ENCODE measurements around the gene ACAT1. TPM values are rescaled to one million over a fixed set of nuclear protein-coding genes. Genes with fewer than 3 reads are reported as not detected.
"Not testable (repeated sequence)": the region's sequence is repeated elsewhere in the genome, so short reads cannot be mapped to it uniquely, and the experiment has no call there.

ACAT1 gene
- total RNA-seq, 1 donor: 96.6 TPM

GRCh38 chr11:108147150-108147549 is 25.8 kb downstream of the ACAT1 start:
- Histone ChIP-seq H3K4me1 (ENCODE audit: insufficient read depth, low read length) (no peaks in the 10 kb centered on the region), H3K79me2 (ENCODE audit: insufficient read depth, low read length) (no peaks in the 10 kb centered on the region), H3K27me3 (ENCODE audit: insufficient read depth, low read length) (no peaks in the 10 kb centered on the region), H3K36me3 (ENCODE audit: insufficient read depth, low read length) (peaks cover 61% of the 10 kb centered on the region), H2AFZ (ENCODE audit: low read length) (no peak overlapping the region), H4K20me1 (ENCODE audit: insufficient read depth, low read length) (no peaks in the 10 kb centered on the region), H3K4me3 (ENCODE audit: insufficient read depth, low read length) (no peak overlapping the region), H3K4me2 (ENCODE audit: insufficient read depth, low read length) (no peak overlapping the region), H3K27ac (ENCODE audit: low read depth, low read length) (no peak overlapping the region), H3K9me3 (ENCODE audit: low read depth, low read length) (no peaks in the 10 kb centered on the region)
- DNase-seq (ENCODE audit: insufficient read length, low spot score, missing footprints): no peak
- TF ChIP-seq, protein P1, sequence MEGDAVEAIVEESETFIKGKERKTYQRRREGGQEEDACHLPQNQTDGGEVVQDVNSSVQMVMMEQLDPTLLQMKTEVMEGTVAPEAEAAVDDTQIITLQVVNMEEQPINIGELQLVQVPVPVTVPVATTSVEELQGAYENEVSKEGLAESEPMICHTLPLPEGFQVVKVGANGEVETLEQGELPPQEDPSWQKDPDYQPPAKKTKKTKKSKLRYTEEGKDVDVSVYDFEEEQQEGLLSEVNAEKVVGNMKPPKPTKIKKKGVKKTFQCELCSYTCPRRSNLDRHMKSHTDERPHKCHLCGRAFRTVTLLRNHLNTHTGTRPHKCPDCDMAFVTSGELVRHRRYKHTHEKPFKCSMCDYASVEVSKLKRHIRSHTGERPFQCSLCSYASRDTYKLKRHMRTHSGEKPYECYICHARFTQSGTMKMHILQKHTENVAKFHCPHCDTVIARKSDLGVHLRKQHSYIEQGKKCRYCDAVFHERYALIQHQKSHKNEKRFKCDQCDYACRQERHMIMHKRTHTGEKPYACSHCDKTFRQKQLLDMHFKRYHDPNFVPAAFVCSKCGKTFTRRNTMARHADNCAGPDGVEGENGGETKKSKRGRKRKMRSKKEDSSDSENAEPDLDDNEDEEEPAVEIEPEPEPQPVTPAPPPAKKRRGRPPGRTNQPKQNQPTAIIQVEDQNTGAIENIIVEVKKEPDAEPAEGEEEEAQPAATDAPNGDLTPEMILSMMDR (IDR thresholded peaks at IDR 0.05; ENCODE audit: extremely low read depth, low read depth, low read length): no peak

DNA sequence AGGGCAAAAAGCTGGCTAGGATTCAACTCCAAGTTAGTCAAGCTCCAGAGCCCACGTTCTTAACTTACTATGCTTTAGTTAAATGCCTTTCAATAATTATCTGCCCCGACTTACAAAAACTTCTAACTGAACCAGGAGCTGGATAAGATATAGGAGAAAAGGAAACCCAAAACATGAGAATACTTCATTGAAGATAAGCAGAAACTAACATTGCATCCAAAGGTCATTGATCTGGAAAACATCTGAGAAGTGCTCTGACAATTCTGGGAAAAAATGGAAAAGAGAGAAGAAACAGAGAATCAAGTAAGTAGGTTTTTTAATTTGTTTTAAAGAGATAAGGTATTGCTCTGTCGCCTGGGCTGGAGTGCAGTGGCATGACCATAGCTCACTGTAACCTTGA is 27.2 kb downstream of the ACAT1 start:
- no peaks in the 10 kb centered on the region for H3K9me3 ChIP-seq (ENCODE audit: low read depth, low read length)
- DNase-seq (ENCODE audit: insufficient read length, low spot score, missing footprints): no peak
- H3K4me2 ChIP-seq (ENCODE audit: insufficient read depth, low read length): no peak overlapping the region
- no peak overlapping the region for H3K4me3 ChIP-seq (ENCODE audit: insufficient read depth, low read length)
- no peaks in the 10 kb centered on the region for H3K27me3 ChIP-seq (ENCODE audit: insufficient read depth, low read length)
- no peak overlapping the region for H3K27ac ChIP-seq (ENCODE audit: low read depth, low read length)
- TF ChIP-seq, protein P1 (IDR thresholded peaks at IDR 0.05; ENCODE audit: extremely low read depth, low read depth, low read length): no peak
- H3K79me2 ChIP-seq (ENCODE audit: insufficient read depth, low read length): no peaks in the 10 kb centered on the region
- peaks cover 47% of the 10 kb centered on the region for H3K36me3 ChIP-seq (ENCODE audit: insufficient read depth, low read length)
- H2AFZ ChIP-seq (ENCODE audit: low read length): no peak overlapping the region
- H3K4me1 ChIP-seq (ENCODE audit: insufficient read depth, low read length): no peaks in the 10 kb centered on the region
- H4K20me1 ChIP-seq (ENCODE audit: insufficient read depth, low read length): no peaks in the 10 kb centered on the region

DNA sequence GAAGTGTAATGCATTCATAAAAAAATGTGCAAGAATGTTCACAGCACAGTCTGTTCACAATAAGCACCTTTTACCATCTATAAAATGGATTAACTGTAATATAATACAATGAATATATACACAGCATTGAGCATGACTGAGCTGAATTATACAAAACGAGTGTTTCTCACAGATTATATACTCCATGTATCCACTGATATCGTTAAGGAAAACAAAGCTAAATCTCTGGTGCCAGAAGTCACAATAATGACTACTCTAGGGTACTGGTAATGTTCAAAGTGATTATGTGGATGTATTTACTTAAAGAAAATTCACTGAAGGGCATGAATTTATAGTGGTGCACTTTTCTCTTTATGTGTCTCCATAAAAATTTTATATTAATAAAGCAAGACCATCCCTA is 33.2 kb downstream of the ACAT1 start:
- H3K4me2 ChIP-seq (ENCODE audit: insufficient read depth, low read length): no peak overlapping the region
- no peak overlapping the region for H3K4me3 ChIP-seq (ENCODE audit: insufficient read depth, low read length)
- no peak overlapping the region for H2AFZ ChIP-seq (ENCODE audit: low read length)
- H3K27me3 ChIP-seq (ENCODE audit: insufficient read depth, low read length): no peaks in the 10 kb centered on the region
- no peak for DNase-seq (ENCODE audit: insufficient read length, low spot score, missing footprints)
- no peaks in the 10 kb centered on the region for H3K4me1 ChIP-seq (ENCODE audit: insufficient read depth, low read length)
- TF ChIP-seq, protein P1 (IDR thresholded peaks at IDR 0.05; ENCODE audit: extremely low read depth, low read depth, low read length): no peak
- H4K20me1 ChIP-seq (ENCODE audit: insufficient read depth, low read length): no peaks in the 10 kb centered on the region
- H3K79me2 ChIP-seq (ENCODE audit: insufficient read depth, low read length): no peaks in the 10 kb centered on the region
- H3K9me3 ChIP-seq (ENCODE audit: low read depth, low read length): no peaks in the 10 kb centered on the region
- H3K36me3 ChIP-seq (ENCODE audit: insufficient read depth, low read length): peaks cover 41% of the 10 kb centered on the region
- H3K27ac ChIP-seq (ENCODE audit: low read depth, low read length): no peak overlapping the region

GRCh38 chr11:108160970-108161566 is 39.7 kb downstream of the ACAT1 start:
- Histone ChIP-seq H3K27me3 (ENCODE audit: insufficient read depth, low read length) (no peaks in the 10 kb centered on the region), H3K79me2 (ENCODE audit: insufficient read depth, low read length) (no peaks in the 10 kb centered on the region), H4K20me1 (ENCODE audit: insufficient read depth, low read length) (no peaks in the 10 kb centered on the region), H3K4me2 (ENCODE audit: insufficient read depth, low read length) (no peak overlapping the region), H3K27ac (ENCODE audit: low read depth, low read length) (no peak overlapping the region), H3K4me1 (ENCODE audit: insufficient read depth, low read length) (no peaks in the 10 kb centered on the region), H3K9me3 (ENCODE audit: low read depth, low read length) (no peaks in the 10 kb centered on the region), H3K4me3 (ENCODE audit: insufficient read depth, low read length) (no peak overlapping the region), H2AFZ (ENCODE audit: low read length) (no peak overlapping the region), H3K36me3 (ENCODE audit: insufficient read depth, low read length) (peaks cover 42% of the 10 kb centered on the region)
- no peak for DNase-seq (ENCODE audit: insufficient read length, low spot score, missing footprints)
- TF ChIP-seq, protein P1 (IDR thresholded peaks at IDR 0.05; ENCODE audit: extremely low read depth, low read depth, low read length): no peak

DNA sequence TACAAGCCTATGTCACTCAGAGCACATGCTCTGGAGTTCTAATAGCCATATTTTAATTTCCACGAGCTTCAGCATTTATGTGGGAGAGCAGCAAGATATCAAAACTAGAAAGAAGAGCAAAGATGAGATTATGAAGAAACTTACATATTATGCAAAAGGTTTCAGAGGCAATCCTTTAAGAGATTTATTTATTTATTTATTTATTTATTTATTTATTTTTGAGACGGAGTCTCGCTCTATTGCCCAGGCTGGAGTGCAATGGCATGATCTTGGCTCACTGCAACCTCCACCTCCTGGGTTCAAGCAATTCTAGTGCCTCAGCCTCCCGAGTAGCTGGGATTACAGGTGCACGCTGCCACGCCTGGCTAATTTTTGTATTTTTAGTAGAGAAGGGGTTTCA is 41.5 kb downstream of the ACAT1 start:
- H3K4me2 ChIP-seq (ENCODE audit: insufficient read depth, low read length); H3K4me3 ChIP-seq (ENCODE audit: insufficient read depth, low read length); DNase-seq (ENCODE audit: insufficient read length, low spot score, missing footprints); H4K20me1 ChIP-seq (ENCODE audit: insufficient read depth, low read length); H2AFZ ChIP-seq (ENCODE audit: low read length); H3K9me3 ChIP-seq (ENCODE audit: low read depth, low read length); H3K4me1 ChIP-seq (ENCODE audit: insufficient read depth, low read length); H3K27ac ChIP-seq (ENCODE audit: low read depth, low read length); H3K27me3 ChIP-seq (ENCODE audit: insufficient read depth, low read length); H3K79me2 ChIP-seq (ENCODE audit: insufficient read depth, low read length): not testable (repeated sequence)
- H3K36me3 ChIP-seq (ENCODE audit: insufficient read depth, low read length): peaks cover 47% of the 10 kb centered on the region

Measured in osteoblast (primary cell).